ENCODE data around the gene ROBO3. TPM values are rescaled to one million over a fixed set of nuclear protein-coding genes. Genes with fewer than 3 reads are reported as not detected.
A peak's percentile ranks its signal among the peaks of the same experiment; 100 is the strongest.

The ROBO3 gene
- total RNA-seq, 1 donor from 2014 or later = 12.6 TPM

- Histone ChIP-seq H4K20me1 (ENCODE audit: low read depth) (no peaks in the 10 kb centered on the region), H3K9me3 (ENCODE audit: low read depth) (no peaks in the 10 kb centered on the region), H3K79me2 (ENCODE audit: low read depth) (no peaks in the 10 kb centered on the region), H3K36me3 (no peaks in the 10 kb centered on the region), H3K4me3 (no peak overlapping the region), H3K4me1 (peaks cover 6% of the 10 kb centered on the region), H3K27ac (no peak overlapping the region), H3K4me2 (peak overlapping the region; percentile 12), H3K27me3 (peaks cover 24% of the 10 kb centered on the region), H2AFZ (replicated peaks) (peak overlapping the region; percentile 50), H3K9ac (no peak overlapping the region), H3F3A (ENCODE audit: low read depth) (no peaks in the 10 kb centered on the region)
- no peak for DNase-seq (ENCODE audit: low spot score)
- H3K27me3 Mint-ChIP-seq (ENCODE audit: insufficient read depth, low read depth) = peaks cover 9% of the 10 kb centered on the region
- H3K27ac Mint-ChIP-seq = no peak overlapping the region
- TF ChIP-seq EZH2phosphoT487 (IDR thresholded peaks at IDR 0.05) = no peak
- no peak for TF ChIP-seq EZH2 (IDR thresholded peaks at IDR 0.05)
- TF ChIP-seq CTCF (IDR thresholded peaks at IDR 0.05) = no peak
- no peaks in the 10 kb centered on the region for H3K36me3 Mint-ChIP-seq
- no peaks in the 10 kb centered on the region for H3K4me1 Mint-ChIP-seq
- no peaks in the 10 kb centered on the region for H3K9me3 Mint-ChIP-seq
- H3K4me3 Mint-ChIP-seq = no peak overlapping the region
Observed at GRCh38 chr11:124891373-124891861, 26.2 kb downstream of the ROBO3 start.

GRCh38 chr11:124892146-124892545, 26.9 kb downstream of the ROBO3 start:
- H3K4me2 ChIP-seq = no peak overlapping the region
- H3K4me3 ChIP-seq = no peak overlapping the region
- no peak overlapping the region for H3K9ac ChIP-seq
- no peaks in the 10 kb centered on the region for H3F3A ChIP-seq (ENCODE audit: low read depth)
- H3K4me1 ChIP-seq = peaks cover 6% of the 10 kb centered on the region
- Mint-ChIP-seq H3K4me3 (no peak overlapping the region), H3K27me3 (ENCODE audit: insufficient read depth, low read depth) (peaks cover 8% of the 10 kb centered on the region), H3K27ac (no peak overlapping the region), H3K4me1 (no peaks in the 10 kb centered on the region), H3K9me3 (no peaks in the 10 kb centered on the region), H3K36me3 (no peaks in the 10 kb centered on the region)
- H3K79me2 ChIP-seq (ENCODE audit: low read depth) = no peaks in the 10 kb centered on the region
- no peaks in the 10 kb centered on the region for H3K9me3 ChIP-seq (ENCODE audit: low read depth)
- no peaks in the 10 kb centered on the region for H3K36me3 ChIP-seq
- TF ChIP-seq EZH2 (IDR thresholded peaks at IDR 0.05) (no peak), CTCF (IDR thresholded peaks at IDR 0.05) (no peak), EZH2phosphoT487 (IDR thresholded peaks at IDR 0.05) (no peak)
- no peak overlapping the region for H2AFZ ChIP-seq (replicated peaks)
- peaks cover 24% of the 10 kb centered on the region for H3K27me3 ChIP-seq
- no peaks in the 10 kb centered on the region for H4K20me1 ChIP-seq (ENCODE audit: low read depth)
- no peak overlapping the region for H3K27ac ChIP-seq
- DNase-seq (ENCODE audit: low spot score) = no peak

- H3K36me3 Mint-ChIP-seq = no peaks in the 10 kb centered on the region
- no peaks in the 10 kb centered on the region for H3F3A ChIP-seq (ENCODE audit: low read depth)
- no peak for DNase-seq (ENCODE audit: low spot score)
- H3K36me3 ChIP-seq = no peaks in the 10 kb centered on the region
- no peaks in the 10 kb centered on the region for H4K20me1 ChIP-seq (ENCODE audit: low read depth)
- H3K4me3 Mint-ChIP-seq = no peak overlapping the region
- H3K27me3 ChIP-seq = peaks cover 18% of the 10 kb centered on the region
- H3K4me1 Mint-ChIP-seq = peaks cover 6% of the 10 kb centered on the region
- peaks cover 8% of the 10 kb centered on the region for H3K27me3 Mint-ChIP-seq (ENCODE audit: insufficient read depth, low read depth)
- H3K9me3 ChIP-seq (ENCODE audit: low read depth) = no peaks in the 10 kb centered on the region
- H3K27ac ChIP-seq = no peak overlapping the region
- TF ChIP-seq EZH2phosphoT487 (IDR thresholded peaks at IDR 0.05) = no peak
- no peak for TF ChIP-seq EZH2 (IDR thresholded peaks at IDR 0.05)
- TF ChIP-seq CTCF (IDR thresholded peaks at IDR 0.05) = no peak
- H3K9ac ChIP-seq = no peak overlapping the region
- H3K9me3 Mint-ChIP-seq = no peaks in the 10 kb centered on the region
- H3K27ac Mint-ChIP-seq = no peak overlapping the region
- no peak overlapping the region for H2AFZ ChIP-seq (replicated peaks)
- no peak overlapping the region for H3K4me3 ChIP-seq
- no peak overlapping the region for H3K4me2 ChIP-seq
- no peaks in the 10 kb centered on the region for H3K79me2 ChIP-seq (ENCODE audit: low read depth)
- peaks cover 11% of the 10 kb centered on the region for H3K4me1 ChIP-seq
Observed at GRCh38 chr11:124892750-124893454, 27.7 kb downstream of the ROBO3 start.
